Measurements from ENCODE around the gene SCLY. TPM values are rescaled to one million over a fixed set of nuclear protein-coding genes. Genes with fewer than 3 reads are reported as not detected.

Gene SCLY
- total and polyA plus RNA-seq, 2 of the 13 experiments (the other 11 are each of a cell fraction or from before 2014, with no cell fraction given): 27.9 to 38.6 TPM

GRCh38 chr2:238095143-238095542 lies 34.3 kb downstream of the SCLY start:
- Histone ChIP-seq H3K4me2 (ENCODE audit: low read depth, low read length) (no peak overlapping the region), H3K4me3 (replicated peaks in 1 of 3; ENCODE audit: insufficient read depth in 1 of 3, low read depth in 2 of 3, low read length in 3 of 3) (no peak overlapping the region), H3K36me3 (replicated peaks in 1 of 2; ENCODE audit: control insufficient read depth in 1 of 2, insufficient read depth in 2 of 2, low read length in 2 of 2) (peaks cover 2 to 4% of the 10 kb centered on the region in 2 experiments; a peak in 1 of 5 replicates), H3K4me1 (ENCODE audit: insufficient read depth, low read length) (no peaks in the 10 kb centered on the region), H4K20me1 (ENCODE audit: insufficient read depth, low read length) (no peaks in the 10 kb centered on the region), H2AFZ (ENCODE audit: low read length) (no peak overlapping the region), H3K9me3 (ENCODE audit: low read length) (no peaks in the 10 kb centered on the region), H3K27ac (ENCODE audit: extremely low read length, insufficient read depth, low read length) (no peak overlapping the region), H3K79me2 (ENCODE audit: insufficient read depth, low read length) (no peaks in the 10 kb centered on the region), H3K27me3 (ENCODE audit: control insufficient read depth in 1 of 2, insufficient read depth in 2 of 2, low read length in 2 of 2) (no peaks in the 10 kb centered on the region), H3K9ac (ENCODE audit: insufficient read depth, low read depth, low read length) (no peak overlapping the region)
- ChIA-PET POLR2A (interaction anchor here (1.8 kb wide), 1 partner anchor 34 kb away, joined by 5 read pairs; the partner anchor contains the start of gene SCLY), CTCF (ENCODE audit: low intra/inter-chr PET ratio, low total read pairs) (no interaction called here)
- BruUV-seq (replicated peaks): no TSS peak
- TF ChIP-seq SOX5 (CRISPR knock-in tag; IDR thresholded peaks at IDR 0.05; ENCODE audit: borderline replicate concordance) (no peak), PHF5A (CRISPR knock-in tag; IDR thresholded peaks at IDR 0.05; ENCODE audit: low read depth, unreplicated experiment) (no peak), ZNF768 (CRISPR knock-in tag; IDR thresholded peaks at IDR 0.05) (no peak), ZSCAN25 (CRISPR knock-in tag; IDR thresholded peaks at IDR 0.05) (no peak), ZMAT3 (CRISPR knock-in tag; conservative IDR thresholded peaks at IDR 0.05) (no peak)
- TF ChIP-seq, protein P1, sequence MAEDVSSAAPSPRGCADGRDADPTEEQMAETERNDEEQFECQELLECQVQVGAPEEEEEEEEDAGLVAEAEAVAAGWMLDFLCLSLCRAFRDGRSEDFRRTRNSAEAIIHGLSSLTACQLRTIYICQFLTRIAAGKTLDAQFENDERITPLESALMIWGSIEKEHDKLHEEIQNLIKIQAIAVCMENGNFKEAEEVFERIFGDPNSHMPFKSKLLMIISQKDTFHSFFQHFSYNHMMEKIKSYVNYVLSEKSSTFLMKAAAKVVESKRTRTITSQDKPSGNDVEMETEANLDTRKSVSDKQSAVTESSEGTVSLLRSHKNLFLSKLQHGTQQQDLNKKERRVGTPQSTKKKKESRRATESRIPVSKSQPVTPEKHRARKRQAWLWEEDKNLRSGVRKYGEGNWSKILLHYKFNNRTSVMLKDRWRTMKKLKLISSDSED (CRISPR knock-in tag; IDR thresholded peaks at IDR 0.05): no peak
- TF ChIP-seq, protein P2, sequence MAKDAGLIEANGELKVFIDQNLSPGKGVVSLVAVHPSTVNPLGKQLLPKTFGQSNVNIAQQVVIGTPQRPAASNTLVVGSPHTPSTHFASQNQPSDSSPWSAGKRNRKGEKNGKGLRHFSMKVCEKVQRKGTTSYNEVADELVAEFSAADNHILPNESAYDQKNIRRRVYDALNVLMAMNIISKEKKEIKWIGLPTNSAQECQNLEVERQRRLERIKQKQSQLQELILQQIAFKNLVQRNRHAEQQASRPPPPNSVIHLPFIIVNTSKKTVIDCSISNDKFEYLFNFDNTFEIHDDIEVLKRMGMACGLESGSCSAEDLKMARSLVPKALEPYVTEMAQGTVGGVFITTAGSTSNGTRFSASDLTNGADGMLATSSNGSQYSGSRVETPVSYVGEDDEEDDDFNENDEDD (CRISPR knock-in tag; IDR thresholded peaks at IDR 0.05; ENCODE audit: borderline replicate concordance): no peak
- no peak for FAIRE-seq
- DNase-seq (ENCODE audit: low spot score): no peak
- 87% methylated on average over 7 of the region's 7 CpGs for WGBS (ENCODE audit: low lambda C conversion rate)
- intact Hi-C loops (cut with micrococcal nuclease; ENCODE audit: unreplicated experiment) (no loop called here), in situ Hi-C loops (cut with HindIII; ENCODE audit: extremely low pct_ligation_motif_present, low pct_unique_long_range_greater_than_20kb) (no loop called here)
- ATAC-seq: no peak
